CD4-positive, CD25-positive, alpha-beta regulatory T cell (primary cell): ENCODE data around the gene AP1S1. TPM values are rescaled to one million over a fixed set of nuclear protein-coding genes. Genes with fewer than 3 reads are reported as not detected.
"Not testable (repeated sequence)": the region's sequence is repeated elsewhere in the genome, so short reads cannot be mapped to it uniquely, and the experiment has no call there.

Experiments
- ATAC-seq, 2 donors: fragments of 150-1000 bp; cut with Tn5 transposase; one replicate each; pipeline ENCODE4 v1.10.0; 2021; ENCODE audit warnings: low read depth in 2 of 2, moderate number of reproducible peaks in 2 of 2, moderate library complexity in 1 of 2
- DNase-seq, 3 donors: peaks; one replicate each; pipeline versions ENCODE4 v3.0.0 to v3.0.0-alpha.2; 2012 to 2022; ENCODE audit warnings: mixed read lengths in 1 of 3
- H3K27ac ChIP-seq: one replicate; pipeline ENCODE4 v1.7.0; 2013; ENCODE audit warnings: mild to moderate bottlenecking, low read length; ENCODE audit not compliant: insufficient read depth, poor library complexity, severe bottlenecking
- H3K27me3 ChIP-seq: one replicate; pipeline ENCODE4 v1.7.0; 2013; ENCODE audit warnings: low read length; ENCODE audit not compliant: control insufficient read depth, insufficient read depth
- H3K36me3 ChIP-seq: one replicate; pipeline ENCODE4 v1.7.0; 2013; ENCODE audit warnings: mild to moderate bottlenecking, low read length, moderate library complexity; ENCODE audit not compliant: control insufficient read depth, insufficient read depth
- H3K4me1 ChIP-seq: 2 replicates; pipeline ENCODE4 v1.7.0; 2013; ENCODE audit warnings: mild to moderate bottlenecking, low read length; ENCODE audit not compliant: insufficient read depth, control insufficient read depth, poor library complexity, severe bottlenecking
- H3K4me3 ChIP-seq: one replicate; pipeline ENCODE4 v1.7.0; 2013; ENCODE audit warnings: low read depth, mild to moderate bottlenecking, low read length, moderate library complexity
- H3K9me3 ChIP-seq, 2 experiments: 1 replicate in 1 of 2; 2 replicates in 1 of 2; pipeline ENCODE4 v1.7.0; 2013; ENCODE audit warnings: low read length in 2 of 2, mild to moderate bottlenecking in 1 of 2, moderate library complexity in 1 of 2; ENCODE audit not compliant: control insufficient read depth in 2 of 2
- H3K27ac Mint-ChIP-seq, 3 donors: one replicate each; pipeline ENCODE4 v1.8.0; 2020 to 2022; ENCODE audit warnings: mild to moderate bottlenecking in 3 of 3, mixed read lengths in 3 of 3, moderate library complexity in 2 of 3
- H3K27me3 Mint-ChIP-seq: one replicate; pipeline ENCODE4 v1.8.0; 2022; ENCODE audit warnings: mild to moderate bottlenecking, mixed read lengths
- H3K36me3 Mint-ChIP-seq: one replicate; pipeline ENCODE4 v1.8.0; 2020; ENCODE audit warnings: mixed read lengths
- H3K4me1 Mint-ChIP-seq, 4 donors: one replicate each; pipeline ENCODE4 v1.8.0; 2020 to 2022; ENCODE audit warnings: mixed read lengths in 4 of 4, mild to moderate bottlenecking in 1 of 4
- H3K4me3 Mint-ChIP-seq, 4 donors: one replicate each; pipeline ENCODE4 v1.8.0; 2020 to 2022; ENCODE audit warnings: mild to moderate bottlenecking in 4 of 4, mixed read lengths in 4 of 4, moderate library complexity in 3 of 4
- H3K9me3 Mint-ChIP-seq, 7 donors: one replicate each; pipeline ENCODE4 v1.8.0; 2020 to 2022; ENCODE audit warnings: mixed read lengths in 7 of 7, mild to moderate bottlenecking in 3 of 7, moderate library complexity in 2 of 7
- polyA plus RNA-seq, 4 donors: library from polyadenylated mRNA; unstranded; fragments of 300-500 nt; fragmentation: Illumina TruSeq; gene quantifications; one replicate each; pipeline ENCODE4 v1.2.3, GENCODE V29; 2021
- total RNA-seq: library from RNA; stranded (reverse); gene quantifications from one replicate; pipeline ENCODE4 v1.2.3, GENCODE V29; 2022

The AP1S1 gene
- total and polyA plus RNA-seq, 5 donors from 2014 or later = 5.4 to 14.5 (median 7.1) TPM

DNA sequence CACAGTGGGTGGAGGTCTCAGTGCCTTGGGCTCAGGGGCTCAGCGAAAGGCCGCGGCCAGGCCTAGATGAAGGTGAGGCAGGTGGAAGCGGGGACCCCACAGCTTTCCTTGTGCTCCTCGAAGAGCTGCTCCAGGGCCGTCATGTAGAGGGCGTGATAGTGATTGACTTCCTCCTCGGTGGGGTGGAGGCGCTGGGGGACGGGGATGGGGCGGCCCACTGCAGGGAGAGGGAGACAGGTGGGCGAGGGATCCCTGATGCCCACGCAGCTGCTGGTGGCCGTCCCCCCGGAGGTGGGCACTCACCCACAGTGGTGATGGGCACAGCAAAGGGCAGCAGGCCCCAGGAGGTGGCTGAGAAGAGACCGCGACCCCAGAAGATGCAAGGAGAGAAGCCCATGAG, 41.6 kb downstream of the AP1S1 start:
- H3K36me3 ChIP-seq = no peaks in the 10 kb centered on the region
- Mint-ChIP-seq H3K27me3 (peaks cover 32% of the 10 kb centered on the region), H3K4me1 (peaks cover 0 to 6% (median 2%) of the 10 kb centered on the region in 4 donors), H3K27ac (no peak overlapping the region), H3K9me3 (no peaks in the 10 kb centered on the region), H3K4me3 (no peak overlapping the region), H3K36me3 (no peaks in the 10 kb centered on the region)
- no peaks in the 10 kb centered on the region for H3K4me1 ChIP-seq
- H3K27me3 ChIP-seq = no peaks in the 10 kb centered on the region
- ATAC-seq (no peak), DNase-seq (no peak)
- H3K4me3 ChIP-seq = no peak overlapping the region
- H3K27ac ChIP-seq = no peak overlapping the region
- H3K9me3 ChIP-seq = no peaks in the 10 kb centered on the region

DNA sequence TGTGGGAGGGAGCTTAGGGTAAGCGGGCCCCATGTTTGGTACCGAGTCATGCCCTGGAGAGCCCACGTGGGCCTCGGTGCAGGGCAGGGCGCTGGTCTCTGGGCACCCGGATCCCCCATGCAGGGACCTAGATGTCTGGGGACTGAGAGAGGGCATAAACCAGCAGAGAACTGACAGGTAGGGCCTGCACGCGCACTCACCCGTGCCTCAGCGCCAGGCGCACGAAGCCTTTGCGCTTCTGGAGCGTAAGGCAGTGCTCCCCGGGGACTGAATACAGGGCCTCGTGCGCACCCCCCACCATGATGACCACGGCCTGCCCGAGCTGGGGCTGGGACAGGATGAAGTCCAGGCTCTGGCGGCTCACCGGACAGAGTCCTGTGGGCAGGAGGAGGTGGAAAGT, 43.7 kb downstream of the AP1S1 start:
- Histone ChIP-seq H3K27me3 (no peaks in the 10 kb centered on the region), H3K9me3 (no peaks in the 10 kb centered on the region), H3K27ac (no peak overlapping the region), H3K4me3 (no peak overlapping the region), H3K36me3 (no peaks in the 10 kb centered on the region), H3K4me1 (peaks cover 4% of the 10 kb centered on the region)
- H3K4me3 Mint-ChIP-seq = no peak overlapping the region
- no peaks in the 10 kb centered on the region for H3K36me3 Mint-ChIP-seq
- H3K27me3 Mint-ChIP-seq = peaks cover 44% of the 10 kb centered on the region
- H3K9me3 Mint-ChIP-seq = no peaks in the 10 kb centered on the region
- H3K27ac Mint-ChIP-seq = no peak overlapping the region
- DNase-seq = no peak
- ATAC-seq = no peak
- H3K4me1 Mint-ChIP-seq = peaks cover 0 to 2% (median 0%) of the 10 kb centered on the region in 4 donors

DNA sequence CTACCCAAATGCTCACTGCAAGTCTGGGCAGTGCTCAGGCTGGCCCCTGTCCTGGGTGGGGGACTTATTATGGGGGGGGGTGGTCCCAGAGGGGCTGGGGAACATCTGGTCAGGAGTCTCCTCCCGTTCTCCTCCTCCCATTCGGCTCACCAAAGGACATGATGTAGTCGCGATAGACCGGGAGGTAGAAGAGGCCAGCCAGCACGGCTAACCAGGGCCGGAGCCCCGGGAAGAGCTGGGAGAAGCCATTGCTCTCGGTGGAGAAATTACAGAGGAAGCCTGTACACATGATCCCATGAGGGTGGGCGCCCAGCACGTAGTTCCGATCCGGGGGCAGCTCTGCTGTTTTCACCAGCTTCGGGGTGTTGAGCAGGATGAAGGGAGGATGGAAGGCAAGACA, 44.2 kb downstream of the AP1S1 start:
- Mint-ChIP-seq H3K36me3 (no peaks in the 10 kb centered on the region), H3K4me3 (no peak overlapping the region), H3K27me3 (peaks cover 47% of the 10 kb centered on the region), H3K27ac (no peak overlapping the region), H3K4me1 (peaks cover 0 to 2% (median 0%) of the 10 kb centered on the region in 4 donors), H3K9me3 (no peaks in the 10 kb centered on the region)
- Histone ChIP-seq H3K27ac (no peak overlapping the region), H3K36me3 (no peaks in the 10 kb centered on the region), H3K27me3 (no peaks in the 10 kb centered on the region), H3K4me3 (no peak overlapping the region), H3K9me3 (no peaks in the 10 kb centered on the region), H3K4me1 (peaks cover 4% of the 10 kb centered on the region)
- no peak for DNase-seq
- ATAC-seq = no peak

DNA sequence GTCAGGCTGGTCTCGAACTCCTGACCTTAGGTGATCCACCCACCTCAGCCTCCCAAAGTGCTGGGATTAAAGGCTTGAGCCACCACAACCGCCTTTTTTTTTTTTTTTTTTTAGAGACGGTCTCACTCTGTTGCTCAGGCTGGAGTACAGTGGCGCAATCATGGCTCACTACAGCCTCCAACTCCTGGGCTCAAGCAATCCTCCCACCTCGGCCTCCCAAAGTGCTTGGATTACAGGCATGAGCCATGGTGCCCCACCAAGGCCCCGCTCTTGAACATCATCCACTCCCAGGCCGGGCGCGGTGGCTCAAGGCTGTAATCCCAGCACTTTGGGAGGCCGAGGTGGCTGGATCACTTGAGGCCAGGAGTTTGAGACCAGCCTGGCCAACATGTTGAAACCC, 45.2 kb downstream of the AP1S1 start:
- H3K36me3 Mint-ChIP-seq, H3K27me3 ChIP-seq, H3K4me3 Mint-ChIP-seq, H3K4me1 Mint-ChIP-seq, H3K9me3 Mint-ChIP-seq, H3K27ac Mint-ChIP-seq, ATAC-seq, H3K36me3 ChIP-seq, H3K4me1 ChIP-seq, DNase-seq, H3K4me3 ChIP-seq, H3K9me3 ChIP-seq, H3K27ac ChIP-seq: not testable (repeated sequence)
- peaks cover 53% of the 10 kb centered on the region for H3K27me3 Mint-ChIP-seq

DNA sequence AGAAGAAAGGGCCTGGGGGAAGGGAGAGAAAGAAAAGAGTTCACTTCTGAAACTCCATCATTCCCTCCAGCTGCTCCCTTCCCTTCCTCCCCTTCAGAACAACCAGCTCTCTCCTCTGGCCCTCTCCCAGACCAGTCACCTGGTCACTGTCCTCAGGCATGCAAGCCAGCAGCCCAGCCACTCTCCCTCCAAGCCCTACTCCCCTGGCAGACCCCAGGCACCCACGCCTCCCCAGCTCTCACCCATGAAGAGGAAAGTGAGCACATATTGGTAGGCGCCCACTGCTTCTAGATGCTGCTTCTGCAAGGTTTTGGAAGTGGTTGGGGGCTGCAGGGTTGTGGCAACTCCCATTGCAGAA, 46.2 kb downstream of the AP1S1 start:
- no peaks in the 10 kb centered on the region for H3K27me3 ChIP-seq
- Mint-ChIP-seq H3K27me3 (peaks cover 46% of the 10 kb centered on the region), H3K4me1 (peaks cover 0 to 8% (median 3%) of the 10 kb centered on the region in 4 donors), H3K36me3 (no peaks in the 10 kb centered on the region), H3K9me3 (peaks cover 0 to 2% (median 0%) of the 10 kb centered on the region in 7 donors), H3K4me3 (no peak overlapping the region), H3K27ac (no peak overlapping the region)
- H3K4me1 ChIP-seq = peaks cover 4% of the 10 kb centered on the region
- no peaks in the 10 kb centered on the region for H3K36me3 ChIP-seq
- no peak overlapping the region for H3K4me3 ChIP-seq
- no peak overlapping the region for H3K27ac ChIP-seq
- no peak for ATAC-seq
- no peak for DNase-seq
- no peaks in the 10 kb centered on the region for H3K9me3 ChIP-seq

DNA sequence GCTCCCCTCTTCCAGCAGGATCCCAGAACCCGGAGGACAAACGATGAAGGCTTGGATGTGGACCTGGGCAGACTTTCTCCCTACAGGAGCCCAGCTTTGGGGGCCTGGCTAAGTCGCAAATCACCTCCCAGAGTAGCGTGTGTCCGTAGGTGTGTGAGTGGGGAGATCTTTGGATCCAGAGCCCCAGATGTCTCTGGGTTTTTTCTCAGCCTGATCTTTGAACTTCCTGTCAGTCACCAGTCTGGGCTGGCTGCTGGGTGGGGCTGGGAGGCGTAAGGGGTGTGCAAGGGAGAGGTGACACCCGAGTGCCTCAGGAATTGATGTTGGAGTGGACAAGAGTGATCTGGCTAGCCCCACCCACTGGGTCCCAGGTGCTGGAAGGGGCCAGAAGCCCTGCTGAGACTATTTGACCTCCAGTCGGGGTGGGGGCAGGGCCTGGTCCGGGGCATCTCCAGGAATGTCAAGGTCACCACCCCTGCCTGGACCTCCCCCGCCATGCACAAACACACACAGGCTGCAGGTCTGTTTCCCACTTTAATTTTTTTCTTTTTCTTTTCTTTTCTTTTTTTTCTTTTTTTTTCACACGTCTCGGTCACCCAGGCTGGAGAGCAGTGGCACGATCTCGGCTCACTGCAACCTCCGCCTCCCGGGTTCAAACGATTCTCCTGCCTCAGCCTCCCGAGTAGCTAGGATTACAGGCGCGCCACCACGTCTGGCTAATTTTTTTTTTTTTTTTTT, 46.8 kb downstream of the AP1S1 start, which contains the start of gene MOGAT3:
Gene MOGAT3, minus strand, starts transcription at position 175 of the 738 bp plus-strand sequence. CDS start 182 bp downstream, outside the sequence.
- Histone ChIP-seq H3K4me1 (peaks cover 4% of the 10 kb centered on the region), H3K4me3 (no peak within 1 kb of the TSS), H3K9me3 (no peaks in the 10 kb centered on the region), H3K27ac (no peak within 1 kb of the TSS), H3K27me3 (no peaks in the 10 kb centered on the region), H3K36me3 (no peaks in the 10 kb centered on the region)
- Mint-ChIP-seq H3K36me3 (no peaks in the 10 kb centered on the region), H3K4me3 (no peak within 1 kb of the TSS), H3K27me3 (peaks cover 46% of the 10 kb centered on the region), H3K9me3 (peaks cover 0 to 2% (median 0%) of the 10 kb centered on the region in 7 donors), H3K27ac (no peak within 1 kb of the TSS), H3K4me1 (peaks cover 0 to 8% (median 3%) of the 10 kb centered on the region in 4 donors)
- peak in 1 of 3 donors; percentile 14 for DNase-seq
- ATAC-seq = no peak

DNA sequence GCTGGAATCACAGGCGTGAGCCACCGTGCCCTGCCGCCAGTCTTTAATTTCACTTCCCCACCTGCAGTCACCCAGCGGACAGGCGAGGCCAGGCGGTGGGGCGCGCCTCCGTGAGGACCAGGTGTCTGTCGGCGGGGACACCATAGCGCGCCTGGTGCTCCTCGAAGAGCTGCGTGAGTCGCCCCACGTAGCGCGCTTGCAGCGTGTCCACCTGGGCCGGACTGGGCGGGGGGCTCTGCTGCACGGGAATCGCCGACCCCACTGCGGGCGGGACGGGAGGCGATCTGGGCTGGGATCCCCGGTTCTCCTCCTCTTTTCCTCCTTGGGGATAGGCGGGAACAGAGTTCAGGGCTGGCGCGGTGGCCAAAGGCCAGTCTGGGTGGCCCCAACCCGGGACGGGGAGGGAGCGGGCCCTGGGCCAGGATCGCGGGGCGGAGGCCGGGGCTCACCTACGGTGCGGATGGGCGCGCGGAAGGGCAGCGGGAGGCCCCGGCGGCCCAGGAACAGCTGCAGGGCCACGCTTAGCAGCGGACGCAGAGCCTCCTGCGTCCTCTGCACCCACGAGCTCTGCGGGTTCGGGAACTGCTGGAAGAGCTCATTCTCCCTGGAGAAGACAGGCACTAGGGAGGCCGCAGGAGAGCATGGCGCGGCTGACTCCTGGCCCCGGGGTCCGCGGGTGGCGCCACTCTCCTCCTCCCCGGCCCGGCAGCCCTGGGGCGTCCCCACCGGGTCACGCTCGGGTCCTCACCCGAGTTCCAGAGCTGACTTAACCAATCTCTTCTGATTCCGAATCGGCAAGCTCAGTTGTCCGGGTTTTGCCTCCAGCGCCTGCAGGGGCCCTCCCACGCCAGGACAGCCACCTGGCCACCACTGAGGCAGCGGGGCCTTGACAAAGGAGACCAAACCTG, 47.7 kb downstream of the AP1S1 start:
- H3K36me3 Mint-ChIP-seq = no peaks in the 10 kb centered on the region
- H3K27me3 Mint-ChIP-seq = peaks cover 46% of the 10 kb centered on the region
- Histone ChIP-seq H3K36me3 (no peaks in the 10 kb centered on the region), H3K9me3 (no peaks in the 10 kb centered on the region), H3K4me3 (no peak overlapping the region), H3K27me3 (no peaks in the 10 kb centered on the region), H3K4me1 (peaks cover 4% of the 10 kb centered on the region), H3K27ac (no peak overlapping the region)
- no peak overlapping the region for H3K4me3 Mint-ChIP-seq
- no peak overlapping the region for H3K27ac Mint-ChIP-seq
- peaks cover 0 to 2% (median 0%) of the 10 kb centered on the region in 7 donors for H3K9me3 Mint-ChIP-seq
- peak in 1 of 2 donors; percentile 24 for ATAC-seq
- peaks cover 0 to 8% (median 3%) of the 10 kb centered on the region in 4 donors for H3K4me1 Mint-ChIP-seq
- DNase-seq = no peak
